GM12878 (cell line): ENCODE measurements around the gene SLC25A29.

Experiments
- SIN3A ChIP-seq: IDR thresholded peaks from 2 replicates; pipeline ENCODE4 v1.6.1; 2012; ENCODE audit warnings: low read depth, low read length, improper control_type of control experiment
- TAF1 ChIP-seq: IDR thresholded peaks from 2 replicates; pipeline ENCODE4 v1.6.1; 2011; ENCODE audit warnings: mild to moderate bottlenecking, low read depth, low read length, borderline replicate concordance
- ZNF274 ChIP-seq: IDR thresholded peaks from one replicate; pipeline ENCODE4 v1.8.0; 2011; ENCODE audit not compliant: insufficient read length, insufficient read depth
- TF ChIP-seq, protein P1 (sequence below), 3 experiments: IDR thresholded peaks in 2 of 3; conservative IDR thresholded peaks in 1 of 3; 2 replicates each; pipeline ENCODE4 v1.5.1; 2011; ENCODE audit warnings: low read depth in 3 of 3, low read length in 3 of 3, mild to moderate bottlenecking in 3 of 3, control low read depth in 2 of 3, moderate library complexity in 2 of 3, inconsistent platforms in 1 of 3, mixed read lengths in 1 of 3; ENCODE audit not compliant: control insufficient read depth in 2 of 3, insufficient read depth in 1 of 3; ENCODE audit errors: extremely low read depth in 1 of 3
- TF ChIP-seq, protein P2 (sequence below): fragments of 450-650 bp; IDR thresholded peaks from 2 replicates; pipeline ENCODE4 v1.6.1; 2017; ENCODE audit warnings: antibody characterized with exemption, mild to moderate bottlenecking, moderate library complexity

DNA sequence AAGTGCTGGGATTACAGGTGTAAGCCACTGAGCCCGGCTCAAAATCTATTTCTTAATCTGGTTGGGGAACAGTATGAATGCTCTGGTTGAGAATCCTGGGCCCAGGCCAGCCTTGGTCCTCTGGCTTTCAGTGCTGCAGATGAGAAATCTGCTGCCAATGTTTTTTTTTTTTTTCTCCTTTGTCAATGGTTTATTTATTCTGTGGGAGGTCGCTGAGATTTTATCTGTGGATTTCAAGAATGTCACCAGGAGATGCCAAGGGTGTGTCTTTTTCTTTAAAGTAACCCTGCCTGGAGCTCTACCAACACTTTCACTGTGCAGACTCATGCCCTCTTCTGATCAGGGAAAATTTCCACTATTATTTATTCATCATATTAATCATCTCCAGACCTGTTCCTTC is 3.6 kb downstream of the SLC25A29 start:
- TF ChIP-seq TAF1 (no peak), ZNF274 (no peak), SIN3A (no peak)
- TF ChIP-seq, protein P1, sequence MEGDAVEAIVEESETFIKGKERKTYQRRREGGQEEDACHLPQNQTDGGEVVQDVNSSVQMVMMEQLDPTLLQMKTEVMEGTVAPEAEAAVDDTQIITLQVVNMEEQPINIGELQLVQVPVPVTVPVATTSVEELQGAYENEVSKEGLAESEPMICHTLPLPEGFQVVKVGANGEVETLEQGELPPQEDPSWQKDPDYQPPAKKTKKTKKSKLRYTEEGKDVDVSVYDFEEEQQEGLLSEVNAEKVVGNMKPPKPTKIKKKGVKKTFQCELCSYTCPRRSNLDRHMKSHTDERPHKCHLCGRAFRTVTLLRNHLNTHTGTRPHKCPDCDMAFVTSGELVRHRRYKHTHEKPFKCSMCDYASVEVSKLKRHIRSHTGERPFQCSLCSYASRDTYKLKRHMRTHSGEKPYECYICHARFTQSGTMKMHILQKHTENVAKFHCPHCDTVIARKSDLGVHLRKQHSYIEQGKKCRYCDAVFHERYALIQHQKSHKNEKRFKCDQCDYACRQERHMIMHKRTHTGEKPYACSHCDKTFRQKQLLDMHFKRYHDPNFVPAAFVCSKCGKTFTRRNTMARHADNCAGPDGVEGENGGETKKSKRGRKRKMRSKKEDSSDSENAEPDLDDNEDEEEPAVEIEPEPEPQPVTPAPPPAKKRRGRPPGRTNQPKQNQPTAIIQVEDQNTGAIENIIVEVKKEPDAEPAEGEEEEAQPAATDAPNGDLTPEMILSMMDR (IDR thresholded peaks at IDR 0.05 in 2 of 3, conservative IDR thresholded peaks at IDR 0.05 in 1 of 3; ENCODE audit: control insufficient read depth in 2 of 3, extremely low read depth in 1 of 3, insufficient read depth in 1 of 3, low read depth in 3 of 3, low read length in 3 of 3), result no peak
- TF ChIP-seq, protein P2, sequence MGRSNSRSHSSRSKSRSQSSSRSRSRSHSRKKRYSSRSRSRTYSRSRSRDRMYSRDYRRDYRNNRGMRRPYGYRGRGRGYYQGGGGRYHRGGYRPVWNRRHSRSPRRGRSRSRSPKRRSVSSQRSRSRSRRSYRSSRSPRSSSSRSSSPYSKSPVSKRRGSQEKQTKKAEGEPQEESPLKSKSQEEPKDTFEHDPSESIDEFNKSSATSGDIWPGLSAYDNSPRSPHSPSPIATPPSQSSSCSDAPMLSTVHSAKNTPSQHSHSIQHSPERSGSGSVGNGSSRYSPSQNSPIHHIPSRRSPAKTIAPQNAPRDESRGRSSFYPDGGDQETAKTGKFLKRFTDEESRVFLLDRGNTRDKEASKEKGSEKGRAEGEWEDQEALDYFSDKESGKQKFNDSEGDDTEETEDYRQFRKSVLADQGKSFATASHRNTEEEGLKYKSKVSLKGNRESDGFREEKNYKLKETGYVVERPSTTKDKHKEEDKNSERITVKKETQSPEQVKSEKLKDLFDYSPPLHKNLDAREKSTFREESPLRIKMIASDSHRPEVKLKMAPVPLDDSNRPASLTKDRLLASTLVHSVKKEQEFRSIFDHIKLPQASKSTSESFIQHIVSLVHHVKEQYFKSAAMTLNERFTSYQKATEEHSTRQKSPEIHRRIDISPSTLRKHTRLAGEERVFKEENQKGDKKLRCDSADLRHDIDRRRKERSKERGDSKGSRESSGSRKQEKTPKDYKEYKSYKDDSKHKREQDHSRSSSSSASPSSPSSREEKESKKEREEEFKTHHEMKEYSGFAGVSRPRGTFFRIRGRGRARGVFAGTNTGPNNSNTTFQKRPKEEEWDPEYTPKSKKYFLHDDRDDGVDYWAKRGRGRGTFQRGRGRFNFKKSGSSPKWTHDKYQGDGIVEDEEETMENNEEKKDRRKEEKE, result no peak
